HFFc6 (cell line): Measurements from ENCODE around the gene PLXDC2. TPM values are rescaled to one million over a fixed set of nuclear protein-coding genes. Genes with fewer than 3 reads are reported as not detected.

Source experiments
- DNase-seq: peaks from one replicate; pipeline ENCODE4 v3.0.0-alpha.2; 2018
- H3K27ac Mint-ChIP-seq: 2 replicates; pipeline ENCODE4 v1.8.0; 2020; ENCODE audit warnings: mild to moderate bottlenecking, mixed read lengths
- H3K27me3 Mint-ChIP-seq: 2 replicates; pipeline ENCODE4 v1.8.0; 2021; ENCODE audit warnings: mild to moderate bottlenecking, moderate library complexity, mixed read lengths; ENCODE audit not compliant: insufficient read depth
- H3K36me3 Mint-ChIP-seq: 2 replicates; pipeline ENCODE4 v1.8.0; 2021; ENCODE audit warnings: low read depth, mixed read lengths
- H3K4me1 Mint-ChIP-seq: 2 replicates; pipeline ENCODE4 v1.8.0; 2020; ENCODE audit warnings: low read depth, mixed read lengths
- H3K4me3 Mint-ChIP-seq: 2 replicates; pipeline ENCODE4 v1.8.0; 2020; ENCODE audit warnings: mild to moderate bottlenecking, moderate library complexity, mixed read lengths
- H3K9me3 Mint-ChIP-seq: 2 replicates; pipeline ENCODE4 v1.8.0; 2020; ENCODE audit warnings: mild to moderate bottlenecking, mixed read lengths
- total RNA-seq, 6 experiments: library from RNA; stranded (reverse); fragmentation: NEBNext Ultra II Directional; extraction: Animal tissue kit (Norgen Biotek cat#: 25700); gene quantifications; 2 replicates in 1 of 6; 3 replicates in 5 of 6; pipeline ENCODE4 v1.2.3, GENCODE V29; 2021
- TF ChIP-seq, protein P1 (sequence below): fragments of 200-600 bp; sonication (generic); IDR thresholded peaks from 2 replicates; pipeline ENCODE4 v1.5.0; 2021; ENCODE audit warnings: antibody characterized with exemption, mild to moderate bottlenecking

PLXDC2 gene
- total RNA-seq, 6 experiments from 2014 or later = 0.17 to 2.3 (median 0.36) TPM

- TF ChIP-seq, protein P1, sequence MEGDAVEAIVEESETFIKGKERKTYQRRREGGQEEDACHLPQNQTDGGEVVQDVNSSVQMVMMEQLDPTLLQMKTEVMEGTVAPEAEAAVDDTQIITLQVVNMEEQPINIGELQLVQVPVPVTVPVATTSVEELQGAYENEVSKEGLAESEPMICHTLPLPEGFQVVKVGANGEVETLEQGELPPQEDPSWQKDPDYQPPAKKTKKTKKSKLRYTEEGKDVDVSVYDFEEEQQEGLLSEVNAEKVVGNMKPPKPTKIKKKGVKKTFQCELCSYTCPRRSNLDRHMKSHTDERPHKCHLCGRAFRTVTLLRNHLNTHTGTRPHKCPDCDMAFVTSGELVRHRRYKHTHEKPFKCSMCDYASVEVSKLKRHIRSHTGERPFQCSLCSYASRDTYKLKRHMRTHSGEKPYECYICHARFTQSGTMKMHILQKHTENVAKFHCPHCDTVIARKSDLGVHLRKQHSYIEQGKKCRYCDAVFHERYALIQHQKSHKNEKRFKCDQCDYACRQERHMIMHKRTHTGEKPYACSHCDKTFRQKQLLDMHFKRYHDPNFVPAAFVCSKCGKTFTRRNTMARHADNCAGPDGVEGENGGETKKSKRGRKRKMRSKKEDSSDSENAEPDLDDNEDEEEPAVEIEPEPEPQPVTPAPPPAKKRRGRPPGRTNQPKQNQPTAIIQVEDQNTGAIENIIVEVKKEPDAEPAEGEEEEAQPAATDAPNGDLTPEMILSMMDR = no peak
- H3K4me3 Mint-ChIP-seq = no peak overlapping the region
Observed at GRCh38 chr10:20256969-20257368, 440.7 kb downstream of the PLXDC2 start.

GRCh38 chr10:20257422-20257821, 441.2 kb downstream of the PLXDC2 start:
- Mint-ChIP-seq H3K27me3 (no peaks in the 10 kb centered on the region), H3K36me3 (peaks cover 4% of the 10 kb centered on the region; the same call in 1 of the 2 replicates), H3K9me3 (peaks cover 41% of the 10 kb centered on the region), H3K4me3 (no peak overlapping the region), H3K4me1 (no peaks in the 10 kb centered on the region), H3K27ac (no peak overlapping the region)
- DNase-seq = no peak
- TF ChIP-seq, protein P1 = no peak

More at GRCh38 chr10:20256969-20257368, 440.7 kb downstream of the PLXDC2 start:
- Mint-ChIP-seq H3K36me3 (peaks cover 4% of the 10 kb centered on the region; the same call in 1 of the 2 replicates), H3K4me1 (no peaks in the 10 kb centered on the region), H3K27ac (no peak overlapping the region), H3K9me3 (peaks cover 42% of the 10 kb centered on the region), H3K27me3 (no peaks in the 10 kb centered on the region)
- DNase-seq = no peak

DNA sequence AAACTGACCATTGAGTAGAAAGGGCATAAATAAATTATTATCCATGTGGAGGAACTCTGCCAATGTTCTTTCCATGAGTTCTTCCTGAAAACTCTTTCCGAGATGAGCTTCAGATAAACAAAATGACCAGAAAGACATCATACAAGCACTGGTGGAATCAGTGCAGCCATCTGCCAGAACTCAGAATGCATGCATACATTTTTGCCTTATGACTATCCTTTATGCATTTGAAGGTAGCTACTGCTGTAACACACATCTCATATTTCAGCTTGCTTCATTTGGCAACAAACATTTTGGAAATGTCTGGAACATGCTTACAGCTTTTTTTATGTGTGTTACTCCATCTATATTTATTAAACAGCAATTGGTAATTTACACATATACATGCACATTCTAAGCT, 448.9 kb downstream of the PLXDC2 start:
- H3K36me3 Mint-ChIP-seq = peaks cover 4% of the 10 kb centered on the region; the same call in 1 of the 2 replicates
- no peaks in the 10 kb centered on the region for H3K27me3 Mint-ChIP-seq
- no peaks in the 10 kb centered on the region for H3K4me1 Mint-ChIP-seq
- H3K27ac Mint-ChIP-seq = no peak overlapping the region
- TF ChIP-seq, protein P1 = no peak
- no peak overlapping the region for H3K4me3 Mint-ChIP-seq
- DNase-seq = no peak
- peaks cover 37% of the 10 kb centered on the region for H3K9me3 Mint-ChIP-seq

DNA sequence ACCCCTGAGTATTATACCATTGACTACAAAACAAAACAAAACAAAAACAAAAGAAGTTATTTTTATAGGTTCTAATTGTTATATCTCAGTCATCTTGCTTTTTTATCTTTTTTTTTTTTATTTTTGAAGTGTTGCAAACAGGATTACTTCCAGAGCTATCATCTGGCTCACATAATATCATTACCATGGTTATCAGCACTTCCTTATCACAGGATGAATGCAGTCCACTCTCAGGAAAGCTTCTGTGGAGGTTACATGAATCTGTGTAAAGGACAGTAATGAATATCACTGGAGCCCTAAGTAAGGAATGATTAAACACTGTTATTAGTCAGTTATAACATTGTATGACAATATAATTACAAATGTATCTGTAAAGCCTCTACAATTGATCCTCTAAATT, 451.5 kb downstream of the PLXDC2 start:
- Mint-ChIP-seq H3K36me3 (no peaks in the 10 kb centered on the region), H3K4me1 (no peaks in the 10 kb centered on the region), H3K27ac (no peak overlapping the region), H3K9me3 (peaks cover 33% of the 10 kb centered on the region), H3K4me3 (no peak overlapping the region), H3K27me3 (no peaks in the 10 kb centered on the region)
- DNase-seq = no peak
- TF ChIP-seq, protein P1 = no peak

DNA sequence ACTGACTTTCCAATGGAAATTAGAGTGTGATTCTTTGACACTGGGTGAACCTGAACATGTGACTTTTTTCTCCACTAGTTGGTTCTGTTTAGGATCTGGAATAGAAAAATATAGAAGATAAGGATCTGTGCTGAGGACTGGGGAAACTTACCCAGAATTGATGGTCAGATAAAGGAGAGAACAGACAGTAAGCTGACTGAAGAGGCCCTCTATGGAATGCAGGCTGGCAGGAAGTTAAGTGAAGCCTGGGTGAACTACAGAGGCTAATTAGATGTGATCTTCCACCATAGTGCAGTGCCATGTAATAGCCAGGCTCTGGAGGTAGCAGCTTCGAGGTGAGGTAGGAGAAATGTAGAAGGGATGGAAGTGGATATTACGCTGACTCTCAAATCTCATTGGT, 455.3 kb downstream of the PLXDC2 start:
- H3K27me3 Mint-ChIP-seq = no peaks in the 10 kb centered on the region
- no peak overlapping the region for H3K4me3 Mint-ChIP-seq
- H3K9me3 Mint-ChIP-seq = peaks cover 31% of the 10 kb centered on the region
- no peak for DNase-seq
- H3K36me3 Mint-ChIP-seq = no peaks in the 10 kb centered on the region
- H3K4me1 Mint-ChIP-seq = no peaks in the 10 kb centered on the region
- H3K27ac Mint-ChIP-seq = no peak overlapping the region
- TF ChIP-seq, protein P1 = no peak

- Mint-ChIP-seq H3K4me3 (no peak overlapping the region), H3K27me3 (no peaks in the 10 kb centered on the region), H3K4me1 (no peaks in the 10 kb centered on the region), H3K36me3 (no peaks in the 10 kb centered on the region; the same call in 1 of the 2 replicates), H3K9me3 (peaks cover 31% of the 10 kb centered on the region), H3K27ac (no peak overlapping the region)
- TF ChIP-seq, protein P1 = no peak
- DNase-seq = no peak
Observed at GRCh38 chr10:20272608-20273007, 456.4 kb downstream of the PLXDC2 start.
